Thyroid gland (tissue), 4 donors: ENCODE results near the gene CPTP. TPM values are rescaled to one million over a fixed set of nuclear protein-coding genes. Genes with fewer than 3 reads are reported as not detected.

Experiments used
- DNase-seq, 2 donors: peaks; one replicate each; pipeline ENCODE4 v3.0.0-alpha.2; 2019
- H3K27ac ChIP-seq, 3 donors: fragments of 200-600 bp; sonication (generic); 1 replicate in 2 of 3; 2 replicates in 1 of 3; pipeline ENCODE4 v1.5.1; 2016 to 2019; ENCODE audit warnings: mild to moderate bottlenecking in 1 of 3, moderate library complexity in 1 of 3
- H3K27me3 ChIP-seq: fragments of 200-600 bp; sonication (generic); one replicate; pipeline ENCODE4 v1.5.1; 2019
- H3K36me3 ChIP-seq, 2 donors: fragments of 200-600 bp; sonication (generic); one replicate each; pipeline ENCODE4 v1.5.1; 2016 to 2019
- H3K4me1 ChIP-seq, 2 donors: fragments of 200-600 bp; sonication (generic); one replicate each; pipeline ENCODE4 v1.5.1; 2017 to 2019
- H3K4me3 ChIP-seq, 3 donors: fragments of 200-600 bp; sonication (generic); replicated peaks in 1 of 3; 1 replicate in 2 of 3; 2 replicates in 1 of 3; pipeline ENCODE4 v1.5.1; 2016; ENCODE audit warnings: mild to moderate bottlenecking in 1 of 3
- H3K9me3 ChIP-seq: fragments of 200-600 bp; sonication (generic); one replicate; pipeline ENCODE4 v1.5.1; 2017
- POLR2A ChIP-seq, 2 donors: fragments of 450-650 bp; IDR thresholded peaks; one replicate each; pipeline ENCODE4 v1.6.1; 2017; ENCODE audit warnings: antibody characterized with exemption in 2 of 2, mild to moderate bottlenecking in 2 of 2, moderate library complexity in 1 of 2
- WGBS, 2 donors: methylation state at CpG; one replicate each; pipeline ENCODE4 v1.1.5; 2017; 5-methylcytosine and 5-hydroxymethylcytosine counted together
- intact Hi-C: fragments of 100-400 bp; cut with DNase I; formaldehyde crosslinking; loops from one replicate; pipeline ENCODE4 v1.15.1; 2023
- total RNA-seq, 4 donors: library from RNA; depleted of rRNA; stranded (reverse); fragments of >200 nt; gene quantifications; one replicate each; pipeline ENCODE4 v1.2.3, GENCODE V29; 2016
- TF ChIP-seq, protein P1 (sequence below), 6 experiments: fragments of 200-600 bp in 3 of 6; fragments of 450-650 bp in 3 of 6; sonication (generic) in 3 of 6; IDR thresholded peaks; one replicate each; pipeline ENCODE4 v1.5.1; 2016 to 2019; ENCODE audit warnings: antibody characterized with exemption in 6 of 6, mild to moderate bottlenecking in 2 of 6, inconsistent platforms in 1 of 6, moderate library complexity in 1 of 6

The CPTP gene
- total RNA-seq, 4 donors from 2014 or later = 16.7 to 37.3 (median 24.3) TPM

- no peak for DNase-seq
- H3K27ac ChIP-seq = no peak overlapping the region
- 86 to 90% methylated on average over 6 of the region's 6 CpGs for WGBS, 2 donors
- peaks cover 25 to 40% of the 10 kb centered on the region in 2 donors for H3K36me3 ChIP-seq
- no peaks in the 10 kb centered on the region for H3K27me3 ChIP-seq
- TF ChIP-seq, protein P1, sequence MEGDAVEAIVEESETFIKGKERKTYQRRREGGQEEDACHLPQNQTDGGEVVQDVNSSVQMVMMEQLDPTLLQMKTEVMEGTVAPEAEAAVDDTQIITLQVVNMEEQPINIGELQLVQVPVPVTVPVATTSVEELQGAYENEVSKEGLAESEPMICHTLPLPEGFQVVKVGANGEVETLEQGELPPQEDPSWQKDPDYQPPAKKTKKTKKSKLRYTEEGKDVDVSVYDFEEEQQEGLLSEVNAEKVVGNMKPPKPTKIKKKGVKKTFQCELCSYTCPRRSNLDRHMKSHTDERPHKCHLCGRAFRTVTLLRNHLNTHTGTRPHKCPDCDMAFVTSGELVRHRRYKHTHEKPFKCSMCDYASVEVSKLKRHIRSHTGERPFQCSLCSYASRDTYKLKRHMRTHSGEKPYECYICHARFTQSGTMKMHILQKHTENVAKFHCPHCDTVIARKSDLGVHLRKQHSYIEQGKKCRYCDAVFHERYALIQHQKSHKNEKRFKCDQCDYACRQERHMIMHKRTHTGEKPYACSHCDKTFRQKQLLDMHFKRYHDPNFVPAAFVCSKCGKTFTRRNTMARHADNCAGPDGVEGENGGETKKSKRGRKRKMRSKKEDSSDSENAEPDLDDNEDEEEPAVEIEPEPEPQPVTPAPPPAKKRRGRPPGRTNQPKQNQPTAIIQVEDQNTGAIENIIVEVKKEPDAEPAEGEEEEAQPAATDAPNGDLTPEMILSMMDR (IDR thresholded peaks at IDR 0.05) = no peak
- TF ChIP-seq POLR2A (IDR thresholded peaks at IDR 0.05) = no peak
- H3K9me3 ChIP-seq = no peaks in the 10 kb centered on the region
- H3K4me1 ChIP-seq = peaks cover 6 to 19% of the 10 kb centered on the region in 2 donors
- no peak overlapping the region for H3K4me3 ChIP-seq
- intact Hi-C loops = loop anchor here (5.0 kb wide), 1 partner anchor 40 kb away; the partner anchor contains the start of gene MXRA8
Measured at GRCh38 chr1:1317420-1317819, 7.2 kb upstream of the CPTP start.

DNA sequence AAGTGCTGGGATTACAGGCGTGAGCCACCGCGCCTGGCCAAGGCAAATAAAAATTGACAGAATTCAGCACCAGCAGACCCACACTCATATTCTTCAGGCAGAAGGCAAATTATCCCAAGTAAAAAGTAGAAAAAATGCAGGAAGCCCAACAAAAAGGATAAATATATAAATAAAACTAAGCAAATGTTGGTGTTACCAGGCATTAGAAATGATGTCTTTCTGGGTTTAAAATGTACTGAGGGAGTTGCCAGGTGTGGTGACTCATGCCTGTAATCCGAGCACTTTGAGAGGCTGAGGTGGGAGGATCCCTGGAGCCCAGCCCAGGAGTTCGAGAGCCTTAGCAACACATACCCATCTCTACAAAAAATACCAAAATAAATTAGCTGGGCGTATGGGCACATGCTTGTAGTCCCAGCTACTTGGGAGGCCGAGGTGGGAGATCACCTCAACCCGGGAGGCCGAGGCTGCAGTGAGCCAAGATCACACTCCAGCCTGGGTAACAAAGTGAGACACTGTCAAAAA lies 6.4 kb upstream of the CPTP start:
- no peaks in the 10 kb centered on the region for H3K27me3 ChIP-seq
- TF ChIP-seq, protein P1 (IDR thresholded peaks at IDR 0.05) = no peak
- TF ChIP-seq POLR2A (IDR thresholded peaks at IDR 0.05) = no peak
- no peaks in the 10 kb centered on the region for H3K9me3 ChIP-seq
- H3K4me3 ChIP-seq = no peak overlapping the region
- 61 to 66% methylated on average over 9 of the region's 9 CpGs for WGBS, 2 donors
- H3K4me1 ChIP-seq = peaks cover 6 to 26% of the 10 kb centered on the region in 2 donors
- peak overlapping the region in 1 of 3 donors; percentile 29 for H3K27ac ChIP-seq
- DNase-seq = peak; percentile 94 to 95
- H3K36me3 ChIP-seq = peaks cover 17 to 32% of the 10 kb centered on the region in 2 donors
- intact Hi-C loops = loop anchor here (5.0 kb wide), 1 partner anchor 39 kb away; the partner anchor contains the start of gene MXRA8

DNA sequence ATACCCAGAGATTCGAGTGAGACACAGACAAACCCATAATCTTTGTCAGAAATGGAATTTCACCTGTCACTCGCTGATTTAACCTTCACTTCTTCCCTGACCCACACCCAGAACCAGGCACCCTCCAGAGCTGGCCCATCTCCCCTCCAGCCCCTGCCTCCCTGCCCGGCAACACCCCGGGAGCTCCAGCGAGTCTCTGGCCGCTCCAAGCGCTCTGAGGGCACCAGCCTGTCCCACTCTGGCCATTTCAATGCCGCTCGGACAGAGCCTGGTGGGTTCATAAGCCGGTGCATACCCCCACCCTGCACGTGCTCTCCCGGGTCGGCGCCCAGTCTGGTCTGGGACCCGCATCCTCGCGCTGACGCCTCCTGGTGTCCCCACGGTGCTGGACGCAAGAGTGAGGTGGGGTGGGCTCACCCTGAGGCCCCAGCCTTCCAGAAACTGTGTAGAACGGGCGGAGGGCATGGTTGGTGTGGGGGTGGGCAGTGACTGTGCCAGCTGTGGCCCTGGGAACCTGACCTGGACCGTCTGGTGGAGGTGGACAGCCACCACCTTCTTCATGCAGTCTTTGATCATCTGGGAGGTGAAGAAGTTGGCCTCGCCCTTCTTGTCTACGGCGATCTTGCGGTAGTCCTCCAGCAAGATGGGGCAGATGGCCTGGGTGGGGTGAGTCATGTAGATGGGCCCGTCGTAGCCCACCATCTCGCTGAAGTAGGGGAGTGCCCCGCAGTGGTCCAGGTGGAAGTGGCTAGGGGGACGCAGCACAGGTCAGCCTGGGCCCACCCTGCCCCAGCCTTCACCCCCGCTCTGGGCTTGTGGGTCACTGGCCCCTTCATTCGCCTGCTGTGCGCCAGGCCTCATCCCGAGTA lies 5.6 kb upstream of the CPTP start:
- H3K4me1 ChIP-seq = peaks cover 6 to 30% of the 10 kb centered on the region in 2 donors
- no peak for DNase-seq
- H3K27ac ChIP-seq = no peak overlapping the region
- H3K9me3 ChIP-seq = no peaks in the 10 kb centered on the region
- WGBS, 2 donors = 90 to 92% methylated on average over 30 to 36 of the region's 36 CpGs
- peaks cover 11 to 24% of the 10 kb centered on the region in 2 donors for H3K36me3 ChIP-seq
- no peak overlapping the region for H3K4me3 ChIP-seq
- no peaks in the 10 kb centered on the region for H3K27me3 ChIP-seq
- intact Hi-C loops = loop anchor here (5.0 kb wide), 1 partner anchor 38 kb away; the partner anchor contains the start of gene MXRA8
- TF ChIP-seq, protein P1 (IDR thresholded peaks at IDR 0.05) = no peak
- no peak for TF ChIP-seq POLR2A (IDR thresholded peaks at IDR 0.05)

- Histone ChIP-seq H3K4me3 (no peak overlapping the region), H3K27me3 (no peaks in the 10 kb centered on the region), H3K9me3 (no peaks in the 10 kb centered on the region), H3K4me1 (peaks cover 6 to 30% of the 10 kb centered on the region in 2 donors), H3K27ac (no peak overlapping the region), H3K36me3 (peaks cover 5 to 18% of the 10 kb centered on the region in 2 donors)
- TF ChIP-seq, protein P1 (IDR thresholded peaks at IDR 0.05) = no peak
- TF ChIP-seq POLR2A (IDR thresholded peaks at IDR 0.05) = no peak
- no peak for DNase-seq
- intact Hi-C loops = loop anchor here (5.0 kb wide), 1 partner anchor 38 kb away; the partner anchor contains the start of gene MXRA8
- 93 to 94% methylated on average over 13 of the region's 13 CpGs for whole genome bisulfite sequencing, 2 donors
Measured at GRCh38 chr1:1319646-1319941, 5.0 kb upstream of the CPTP start.
